Liver (tissue), 9 donors: Measurements from ENCODE around the gene THRB. TPM values are rescaled to one million over a fixed set of nuclear protein-coding genes. Genes with fewer than 3 reads are reported as not detected.

ENCODE experiments used
- DNase-seq: peaks from one replicate; pipeline ENCODE4 v3.0.0-alpha.2; 2017; ENCODE audit warnings: low spot score
- H3K27ac ChIP-seq, 2 donors: one replicate each; pipeline ENCODE4 v1.7.0; 2013; ENCODE audit warnings: inconsistent platforms in 2 of 2, low read length in 2 of 2, control low read depth in 1 of 2, low read depth in 1 of 2, mild to moderate bottlenecking in 1 of 2
- H3K27me3 ChIP-seq, 4 donors: one replicate each; pipeline versions ENCODE4 v1.6.1 to v1.7.0; 2013; ENCODE audit warnings: low read length in 3 of 4, inconsistent platforms in 1 of 4, mild to moderate bottlenecking in 1 of 4, moderate library complexity in 1 of 4; ENCODE audit not compliant: control insufficient read depth in 4 of 4, insufficient read depth in 4 of 4
- H3K36me3 ChIP-seq, 4 donors: one replicate each; pipeline versions ENCODE4 v1.6.1 to v1.7.0; 2013; ENCODE audit warnings: low read length in 3 of 4, mild to moderate bottlenecking in 3 of 4, low read depth in 1 of 4, moderate library complexity in 1 of 4; ENCODE audit not compliant: control insufficient read depth in 4 of 4, insufficient read depth in 3 of 4
- H3K4me1 ChIP-seq, 4 donors: one replicate each; pipeline versions ENCODE4 v1.6.1 to v1.7.0; 2013; ENCODE audit warnings: low read length in 3 of 4, mild to moderate bottlenecking in 3 of 4, moderate library complexity in 1 of 4; ENCODE audit not compliant: control insufficient read depth in 4 of 4, insufficient read depth in 4 of 4
- H3K4me3 ChIP-seq, 3 donors: one replicate each; pipeline versions ENCODE4 v1.6.1 to v1.7.0; 2013; ENCODE audit warnings: low read length in 3 of 3, control low read depth in 1 of 3, low read depth in 1 of 3, mild to moderate bottlenecking in 1 of 3
- H3K9ac ChIP-seq, 2 donors: one replicate each; pipeline ENCODE4 v1.7.0; 2013; ENCODE audit warnings: low read length in 2 of 2, mild to moderate bottlenecking in 2 of 2, moderate library complexity in 2 of 2, control low read depth in 1 of 2, low read depth in 1 of 2
- H3K9me3 ChIP-seq, 4 donors: one replicate each; pipeline versions ENCODE4 v1.6.1 to v1.7.0; 2013; ENCODE audit warnings: low read length in 3 of 4; ENCODE audit not compliant: control insufficient read depth in 4 of 4
- CTCF ChIP-seq: fragments of 150-350 bp; IDR thresholded peaks from 2 replicates; pipeline ENCODE4 v1.5.1; 2017; ENCODE audit warnings: improper control_type of control experiment, low read depth, low read length; ENCODE audit not compliant: missing input control
- EGR1 ChIP-seq, 2 donors: IDR thresholded peaks; 2 replicates each; pipeline ENCODE4 v1.6.1; 2016 to 2018; ENCODE audit warnings: antibody characterized with exemption in 2 of 2, low read depth in 2 of 2
- FOXA1 ChIP-seq: IDR thresholded peaks from 2 replicates; pipeline ENCODE4 v1.6.1; 2016; ENCODE audit warnings: antibody characterized with exemption
- FOXA2 ChIP-seq: IDR thresholded peaks from 2 replicates; pipeline ENCODE4 v1.6.1; 2016; ENCODE audit warnings: antibody characterized with exemption
- GABPA ChIP-seq, 2 donors: IDR thresholded peaks in 1 of 2; conservative IDR thresholded peaks in 1 of 2; 2 replicates each; pipeline ENCODE4 v1.6.1; 2016; ENCODE audit warnings: antibody characterized with exemption in 2 of 2, mild to moderate bottlenecking in 1 of 2, moderate library complexity in 1 of 2
- HNF4G ChIP-seq: IDR thresholded peaks from 2 replicates; pipeline ENCODE4 v1.6.1; 2016; ENCODE audit warnings: antibody characterized with exemption
- JUND ChIP-seq, 2 donors: IDR thresholded peaks; 2 replicates each; pipeline ENCODE4 v1.6.1; 2016; ENCODE audit warnings: antibody characterized with exemption in 2 of 2
- MAX ChIP-seq: IDR thresholded peaks from 2 replicates; pipeline ENCODE4 v1.6.1; 2016; ENCODE audit warnings: antibody characterized with exemption
- NR2F2 ChIP-seq: IDR thresholded peaks from 2 replicates; pipeline ENCODE4 v1.6.1; 2016; ENCODE audit warnings: antibody characterized with exemption
- RAD21 ChIP-seq, 2 donors: IDR thresholded peaks; 2 replicates each; pipeline ENCODE4 v1.6.1; 2016; ENCODE audit warnings: antibody characterized with exemption in 2 of 2, mild to moderate bottlenecking in 2 of 2
- REST ChIP-seq: IDR thresholded peaks from 2 replicates; pipeline ENCODE4 v1.6.1; 2016; ENCODE audit warnings: antibody characterized with exemption, mild to moderate bottlenecking
- RXRA ChIP-seq, 2 donors: IDR thresholded peaks; 2 replicates each; pipeline ENCODE4 v1.6.1; 2017 to 2018; ENCODE audit warnings: antibody characterized with exemption in 2 of 2, mild to moderate bottlenecking in 1 of 2
- TAF1 ChIP-seq: conservative IDR thresholded peaks from 2 replicates; pipeline ENCODE4 v1.6.1; 2016; ENCODE audit warnings: antibody characterized with exemption, mild to moderate bottlenecking
- YY1 ChIP-seq: IDR thresholded peaks from 2 replicates; pipeline ENCODE4 v1.6.1; 2016; ENCODE audit warnings: antibody characterized with exemption, mild to moderate bottlenecking
- ZBTB33 ChIP-seq: IDR thresholded peaks from 2 replicates; pipeline ENCODE4 v1.6.1; 2016; ENCODE audit warnings: antibody characterized with exemption
- WGBS: extraction: QIAGEN DNeasy Blood & Tissue Kit; methylation state at CpG from one replicate; pipeline ENCODE4 v1.1.7; 2013; 5-methylcytosine and 5-hydroxymethylcytosine counted together
- polyA plus RNA-seq, 2 donors: library from polyadenylated mRNA; stranded (reverse) in 1 of 2; unstranded in 1 of 2; fragments of 200-250 nt in 1 of 2; fragments of >200 nt in 1 of 2; fragmentation: Nextera tagmentation in 1 of 2; extraction: Ambion mirVana in 1 of 2; gene quantifications; one replicate each; pipeline versions ENCODE4 v1.2.1 to v1.2.3, GENCODE V29; 2013 to 2015
- total RNA-seq, 2 donors: library from RNA; depleted of rRNA; stranded (reverse); fragments of >200 nt; gene quantifications; one replicate each; pipeline ENCODE4 v1.2.3, GENCODE V29; 2014
- TF ChIP-seq, protein P1 (sequence below): IDR thresholded peaks from 2 replicates; pipeline ENCODE4 v1.6.1; 2016; ENCODE audit warnings: antibody characterized with exemption
- donor health status: healthy.
- donor health status: healthy.
- donor health status: healthy.
- donor health status: healthy.
- donor health status: healthy.

Gene THRB
- total and polyA plus RNA-seq, 4 donors: 5.9 to 23.9 (median 9.3) TPM

GRCh38 chr3:24137334-24137733, 357.3 kb downstream of the THRB start:
- no peaks in the 10 kb centered on the region for H3K9me3 ChIP-seq
- H3K27me3 ChIP-seq: no peaks in the 10 kb centered on the region
- peaks cover 1 to 19% (median 12%) of the 10 kb centered on the region in 4 donors for H3K36me3 ChIP-seq
- no peak overlapping the region for H3K4me3 ChIP-seq
- WGBS: 91% methylated on average over 3 of the region's 3 CpGs
- H3K9ac ChIP-seq: no peak overlapping the region
- peaks cover 0 to 7% (median 1%) of the 10 kb centered on the region in 4 donors for H3K4me1 ChIP-seq
- H3K27ac ChIP-seq: no peak overlapping the region
- DNase-seq: no peak
- no peak for TF ChIP-seq MAX
- TF ChIP-seq NR2F2: no peak
- TF ChIP-seq EGR1 (IDR thresholded peaks at IDR 0.05; ENCODE audit: low read depth in 2 of 2): no peak
- no peak for TF ChIP-seq GABPA (IDR thresholded peaks at IDR 0.05 in 1 of 2, conservative IDR thresholded peaks at IDR 0.05 in 1 of 2)
- TF ChIP-seq REST: no peak
- no peak for TF ChIP-seq TAF1
- TF ChIP-seq RXRA (IDR thresholded peaks at IDR 0.05): no peak
- no peak for TF ChIP-seq ZBTB33
- TF ChIP-seq FOXA1: no peak
- TF ChIP-seq CTCF: no peak
- no peak for TF ChIP-seq JUND (IDR thresholded peaks at IDR 0.05)
- TF ChIP-seq, protein P1, sequence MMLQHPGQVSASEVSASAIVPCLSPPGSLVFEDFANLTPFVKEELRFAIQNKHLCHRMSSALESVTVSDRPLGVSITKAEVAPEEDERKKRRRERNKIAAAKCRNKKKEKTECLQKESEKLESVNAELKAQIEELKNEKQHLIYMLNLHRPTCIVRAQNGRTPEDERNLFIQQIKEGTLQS: no peak
- no peak for TF ChIP-seq HNF4G
- TF ChIP-seq FOXA2: no peak

GRCh38 chr3:24136624-24137310, 357.9 kb downstream of the THRB start:
- peaks cover 1 to 18% (median 10%) of the 10 kb centered on the region in 4 donors for H3K36me3 ChIP-seq

More at GRCh38 chr3:24136624-24137310, 357.9 kb downstream of the THRB start:
- H3K4me1 ChIP-seq: peaks cover 0 to 7% (median 1%) of the 10 kb centered on the region in 4 donors
- no peak overlapping the region for H3K9ac ChIP-seq
- TF ChIP-seq YY1: no peak
- TF ChIP-seq MAX: no peak
- TF ChIP-seq TAF1: no peak
- no peak for TF ChIP-seq RAD21 (IDR thresholded peaks at IDR 0.05)
- TF ChIP-seq HNF4G: no peak
- no peak for TF ChIP-seq ZBTB33
- no peak for TF ChIP-seq FOXA1
- TF ChIP-seq REST: no peak
- no peak for TF ChIP-seq RXRA (IDR thresholded peaks at IDR 0.05)
- no peak for TF ChIP-seq JUND (IDR thresholded peaks at IDR 0.05)
- TF ChIP-seq NR2F2: no peak
- no peak for TF ChIP-seq FOXA2
- no peak for DNase-seq
- no peaks in the 10 kb centered on the region for H3K9me3 ChIP-seq
- H3K27me3 ChIP-seq: no peaks in the 10 kb centered on the region
- no peak overlapping the region for H3K4me3 ChIP-seq
- no peak overlapping the region for H3K27ac ChIP-seq
